Stimulated activated CD4-positive, alpha-beta T cell treated with anti-CD3 and anti-CD28 coated beads, Interleukin-4, amount 100 ng/mL, for 4 hours (primary cell): ENCODE results near the gene IQSEC3.

Experiments
- DNase-seq, 2 experiments: peaks; one replicate each; pipeline ENCODE4 v3.0.0-alpha.2; 2020

Gene IQSEC3

DNA sequence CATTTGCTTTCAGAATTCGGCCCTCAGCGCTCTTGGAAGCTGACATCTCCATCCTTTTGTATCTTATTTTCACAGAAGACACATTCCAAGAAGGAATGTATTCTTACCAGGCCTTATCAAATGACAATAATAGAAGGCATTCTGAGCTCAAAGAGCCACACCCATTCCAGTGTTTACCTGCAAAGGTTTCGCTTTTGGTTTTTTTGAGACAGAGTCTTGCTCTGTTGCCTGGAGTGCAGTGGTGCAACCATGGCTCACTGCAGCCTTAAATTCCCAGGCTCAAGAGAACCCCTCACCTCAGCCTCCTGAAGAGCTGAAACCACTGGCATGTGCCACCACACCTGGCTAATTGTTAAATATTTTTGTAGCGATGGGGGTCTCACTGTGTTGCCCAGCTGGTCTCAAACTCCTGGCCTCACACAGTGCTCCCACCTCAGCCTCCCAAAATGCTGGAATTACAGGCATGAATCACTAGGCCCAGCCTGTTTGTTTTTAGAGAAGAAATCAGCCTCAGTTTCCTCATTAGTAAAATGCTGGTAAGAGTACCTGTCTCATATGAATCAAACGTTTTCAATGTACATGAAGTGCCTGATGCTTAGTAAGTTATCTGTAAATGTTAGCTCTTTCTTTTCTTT is 78.2 kb downstream of the IQSEC3 start:
- no peak for DNase-seq

DNA sequence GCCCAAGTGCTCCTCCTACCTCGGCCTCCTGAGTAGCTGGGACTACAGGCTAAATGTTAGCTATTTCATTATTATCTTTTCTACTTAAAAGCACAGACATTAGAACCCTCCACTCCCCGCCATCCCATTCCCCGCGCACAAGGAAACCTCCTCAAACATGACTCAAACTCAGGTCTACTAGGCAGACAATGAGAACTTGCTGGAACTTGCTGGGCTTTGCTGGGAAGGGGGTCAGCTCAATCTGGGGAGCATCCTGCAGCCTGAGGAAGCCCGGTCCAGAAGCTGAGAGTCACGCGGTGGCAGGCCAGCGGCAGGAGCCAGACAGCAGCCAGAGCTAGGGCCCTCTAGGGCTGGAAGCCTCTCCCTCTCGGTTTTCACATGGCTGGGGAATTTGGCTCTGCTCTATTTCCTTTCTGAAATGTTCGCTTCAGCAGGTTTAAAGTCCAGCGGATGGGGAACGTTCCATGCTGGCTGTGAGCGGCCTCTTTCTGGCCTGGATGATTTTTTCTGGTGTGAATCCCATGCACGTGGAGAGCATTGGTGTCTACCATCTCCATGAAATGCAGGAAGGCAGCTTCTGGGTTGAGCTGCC is 78.9 kb downstream of the IQSEC3 start:
- DNase-seq: no peak

DNA sequence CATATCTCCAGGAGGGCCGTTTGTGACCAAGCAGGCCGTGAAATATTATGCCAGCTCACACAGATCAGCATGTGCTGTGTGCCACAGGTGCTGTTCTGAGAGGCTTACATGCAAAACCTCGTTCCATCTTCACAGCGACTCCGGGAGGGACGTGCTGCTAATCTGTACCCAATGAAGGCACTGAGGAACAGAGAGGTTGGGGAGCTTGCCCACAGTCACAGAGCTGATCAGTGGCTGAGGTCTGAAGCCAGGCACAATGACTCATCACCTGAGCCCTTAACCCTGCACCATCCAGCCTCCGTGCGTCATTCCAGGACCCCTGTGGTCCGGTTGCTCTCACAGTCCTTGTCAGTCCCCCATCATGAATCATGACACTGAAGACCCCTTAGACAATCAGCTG is 80.7 kb downstream of the IQSEC3 start:
- no peak for DNase-seq

GRCh38 chr12:148676-149416 is 82.3 kb downstream of the IQSEC3 start:
- no peak for DNase-seq

- no peak for DNase-seq
Observed at GRCh38 chr12:151579-151978, 85.0 kb downstream of the IQSEC3 start.

DNA sequence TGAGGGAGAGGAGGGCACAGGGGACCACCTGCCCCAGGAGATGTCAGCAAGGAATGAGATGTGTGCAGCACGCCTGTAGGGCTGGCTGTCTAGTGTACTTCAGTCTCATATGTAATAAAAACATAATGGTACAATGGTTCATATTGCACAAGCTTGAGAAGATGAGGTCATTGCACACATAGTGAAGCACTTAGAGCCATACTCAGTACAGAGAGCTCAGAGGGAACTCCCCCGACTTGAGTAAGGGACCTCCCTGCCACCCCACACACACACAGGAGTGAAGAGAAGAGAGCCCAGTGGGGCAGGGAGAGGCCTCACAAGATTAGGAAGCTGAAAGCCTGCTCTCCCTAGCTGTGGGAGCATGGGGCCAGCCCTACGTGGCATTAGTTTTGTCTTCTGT is 85.9 kb downstream of the IQSEC3 start:
- DNase-seq: no peak

DNA sequence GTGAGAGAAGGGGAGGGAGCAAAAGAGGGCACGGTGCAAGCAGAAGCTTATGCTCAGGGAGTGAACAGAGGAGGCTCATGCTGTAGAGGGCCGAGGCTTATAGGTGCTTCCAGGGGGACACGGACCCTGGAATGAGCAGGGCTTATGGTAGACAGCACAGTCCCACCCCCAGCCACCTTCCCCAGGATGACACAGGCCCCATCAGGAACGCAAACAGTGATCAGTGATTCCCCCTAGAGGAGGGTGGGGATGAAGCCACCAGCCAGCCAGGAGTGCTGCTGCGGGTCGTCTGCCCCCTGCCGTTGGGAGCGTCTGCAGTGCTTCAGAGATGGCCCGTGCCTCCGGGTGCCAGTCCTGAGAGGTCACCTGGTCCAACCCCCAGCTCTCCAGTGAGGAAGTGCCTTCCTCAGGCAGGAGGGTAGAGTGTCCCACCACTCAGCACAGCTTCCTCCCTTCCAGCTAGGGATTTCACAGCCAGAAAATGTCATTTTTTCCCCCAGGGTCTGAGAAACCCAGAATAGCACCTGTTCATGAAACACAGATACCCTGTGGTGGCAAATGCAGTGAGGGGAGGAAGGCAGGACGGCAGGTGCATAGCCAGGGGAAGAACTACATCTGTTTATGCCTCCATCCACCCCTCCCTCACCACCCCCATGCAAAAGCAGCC is 86.6 kb downstream of the IQSEC3 start:
- DNase-seq: peak; percentile 43 to 48

GRCh38 chr12:154058-154457 is 87.5 kb downstream of the IQSEC3 start:
- no peak for DNase-seq

DNA sequence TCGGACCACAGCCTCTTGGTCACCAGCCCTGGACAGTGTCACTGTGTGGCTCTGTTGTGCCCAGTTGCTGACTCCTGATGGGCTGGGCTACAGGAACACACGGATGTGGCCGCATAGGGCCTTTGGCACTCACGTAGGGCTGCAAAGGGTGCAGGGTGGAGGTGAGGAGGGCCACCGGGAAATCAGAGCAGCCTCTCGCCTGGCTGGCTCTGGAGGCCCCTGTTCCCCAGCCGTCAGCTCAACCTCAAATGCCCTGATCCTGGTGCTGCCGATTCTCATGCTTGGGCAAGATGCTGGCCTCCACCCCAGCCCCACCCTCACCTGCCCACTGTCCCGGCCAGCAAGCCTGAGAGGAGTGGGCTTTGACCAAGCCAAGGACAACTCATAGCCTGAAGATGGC is 88.4 kb downstream of the IQSEC3 start:
- no peak for DNase-seq

DNA sequence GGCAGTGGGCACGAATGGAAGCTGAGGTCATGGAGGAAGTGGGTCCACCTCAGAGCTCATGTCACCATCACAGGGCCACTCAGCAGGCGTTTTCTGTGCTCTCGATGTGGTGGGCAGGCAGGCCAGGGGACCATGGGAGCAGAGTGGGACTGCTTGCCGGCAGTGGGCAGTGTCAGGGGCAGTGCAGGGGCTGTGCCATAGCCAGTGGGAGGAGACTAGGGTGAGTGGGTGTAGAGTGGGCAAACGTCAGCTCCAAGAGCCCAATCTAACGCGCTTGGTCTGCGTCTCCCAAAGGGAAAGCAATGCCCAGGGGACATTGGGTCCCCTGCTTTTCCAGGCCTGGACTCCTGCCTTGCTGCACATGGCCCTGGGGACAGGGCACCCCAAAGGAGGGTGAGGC is 89.1 kb downstream of the IQSEC3 start:
- DNase-seq: no peak

DNA sequence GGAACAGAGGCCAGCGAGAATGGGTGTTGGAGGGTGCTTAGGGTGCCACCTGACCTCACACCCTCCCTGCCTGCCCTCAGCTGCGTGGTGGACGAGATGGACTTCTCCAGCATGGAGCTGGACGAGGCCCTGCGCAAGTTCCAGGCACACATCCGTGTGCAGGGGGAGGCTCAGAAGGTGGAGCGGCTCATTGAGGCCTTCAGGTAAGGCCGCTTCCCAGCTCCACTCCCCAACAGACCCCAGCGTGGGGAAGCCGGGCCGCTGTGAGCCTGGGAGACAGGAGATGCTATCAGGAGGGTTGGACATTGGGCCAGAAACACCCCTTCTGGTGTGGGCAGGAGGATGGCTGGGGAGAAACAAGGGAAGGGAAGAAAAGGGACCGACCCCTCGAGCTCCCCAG is 90.4 kb downstream of the IQSEC3 start:
- no peak for DNase-seq

DNA sequence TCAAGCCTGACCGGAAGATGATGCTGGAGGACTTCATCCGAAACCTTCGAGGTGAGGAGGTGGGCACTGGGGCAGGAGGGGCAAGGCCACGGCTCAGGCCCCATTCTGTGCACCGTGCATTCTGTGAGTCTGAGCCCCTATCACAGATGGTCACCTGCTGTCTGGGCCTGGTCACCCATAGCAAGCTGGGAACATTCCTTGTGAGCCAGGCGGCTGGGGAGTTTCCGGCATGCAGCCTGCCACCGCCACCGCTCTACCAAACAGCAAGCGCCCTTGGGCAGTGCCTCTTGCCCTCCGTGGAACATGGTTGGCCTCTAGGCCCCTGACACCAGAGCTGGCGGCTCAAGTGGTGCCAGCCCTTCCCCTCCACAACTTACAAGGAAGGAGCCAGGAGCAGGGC is 91.1 kb downstream of the IQSEC3 start:
- DNase-seq: no peak

- no peak for DNase-seq
Observed at GRCh38 chr12:159156-159782, 92.7 kb downstream of the IQSEC3 start.

DNA sequence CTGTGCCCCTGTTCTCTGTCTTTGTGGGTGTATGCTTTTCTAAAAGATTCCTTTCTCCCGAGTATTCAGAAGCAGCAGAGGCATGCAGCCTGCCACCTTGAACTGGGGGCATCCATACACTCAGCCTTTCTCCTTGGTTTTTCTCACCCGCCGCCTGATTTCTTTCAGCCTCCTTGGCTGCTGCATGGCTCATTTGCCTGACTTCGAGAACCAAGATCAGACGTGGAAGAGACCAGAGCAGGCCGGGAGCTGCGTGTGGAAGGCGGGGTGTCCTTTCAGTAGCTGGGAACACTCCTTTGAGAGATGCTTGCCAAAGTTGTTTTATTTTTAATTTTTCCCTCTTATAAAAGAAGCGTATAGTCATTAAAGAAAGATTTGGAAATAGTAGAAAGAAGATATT is 94.3 kb downstream of the IQSEC3 start:
- no peak for DNase-seq

GRCh38 chr12:161823-162222 is 95.3 kb downstream of the IQSEC3 start:
- no peak for DNase-seq

DNA sequence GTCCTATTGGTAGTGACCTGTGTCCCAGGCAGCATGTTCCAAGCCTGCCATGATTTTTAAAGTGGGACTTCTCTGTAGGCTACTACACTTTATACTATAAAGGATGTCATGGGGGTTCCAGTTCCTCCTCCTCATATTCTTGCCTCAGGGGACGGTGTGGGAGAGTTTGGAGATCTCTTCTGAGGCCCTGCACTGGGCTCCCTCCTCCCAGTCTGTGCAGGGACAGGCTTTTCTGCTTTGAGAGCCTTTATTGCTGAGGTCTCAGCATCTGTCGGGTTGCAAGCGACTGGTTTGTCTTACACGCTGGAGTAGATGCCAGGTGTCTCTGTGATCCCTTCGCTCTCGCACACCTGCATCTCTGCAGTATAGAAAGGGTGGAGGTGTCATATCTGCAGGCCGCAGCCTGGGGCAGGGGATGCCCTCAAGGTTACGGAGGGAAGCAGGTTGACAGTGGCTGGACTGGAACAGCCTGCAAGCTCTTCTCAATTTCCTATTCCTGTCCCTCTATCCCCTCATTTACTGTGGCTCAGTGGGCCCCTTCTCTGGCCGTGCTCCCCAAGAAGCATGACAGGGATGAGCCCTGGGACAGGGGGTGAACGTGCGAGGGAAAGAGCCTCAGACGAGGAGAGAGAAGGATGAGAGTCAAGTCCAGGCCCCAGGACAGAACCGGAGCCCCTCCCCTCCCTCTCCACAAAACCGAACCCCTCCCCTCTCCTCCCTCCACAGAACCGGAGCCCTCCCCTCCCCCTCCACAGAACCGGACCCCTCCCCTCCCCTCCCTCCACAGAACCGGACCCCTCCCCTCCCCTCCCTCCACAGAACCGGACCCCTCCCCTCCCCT is 96.1 kb downstream of the IQSEC3 start:
- DNase-seq: no peak

DNA sequence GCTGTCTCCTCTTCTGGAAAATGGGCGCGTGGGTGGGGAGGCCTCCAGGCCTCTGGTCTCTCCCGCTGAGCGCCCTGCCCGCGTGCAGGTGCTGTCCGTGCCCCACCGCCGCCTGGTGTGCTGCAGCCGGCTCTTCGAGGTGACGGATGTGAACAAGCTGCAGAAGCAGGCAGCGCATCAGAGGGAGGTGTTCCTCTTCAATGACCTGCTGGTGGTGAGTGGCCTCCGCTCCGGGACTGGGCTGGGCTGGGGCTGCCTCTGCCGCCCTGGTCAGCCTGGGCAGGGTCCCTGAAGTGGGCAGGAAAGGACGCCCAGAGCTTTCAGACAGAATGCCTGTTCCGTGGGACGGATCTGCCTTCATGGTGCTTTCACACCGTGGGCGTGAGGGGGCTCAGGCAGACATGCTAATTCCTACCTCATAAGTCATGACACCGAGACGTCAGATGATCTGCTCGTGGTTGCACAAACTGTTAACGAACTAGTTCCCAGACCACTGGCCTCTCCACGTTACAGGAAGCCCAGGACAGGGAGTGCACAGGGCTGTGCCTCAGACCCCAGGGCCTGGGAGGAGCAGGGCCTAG is 96.9 kb downstream of the IQSEC3 start:
- DNase-seq: no peak

- no peak for DNase-seq
Observed at GRCh38 chr12:164207-164606, 97.6 kb downstream of the IQSEC3 start.

GRCh38 chr12:165862-166368 is 99.3 kb downstream of the IQSEC3 start:
- DNase-seq: no peak

GRCh38 chr12:166425-167075 is 100.0 kb downstream of the IQSEC3 start:
- DNase-seq: no peak

GRCh38 chr12:167959-168600 is 101.5 kb downstream of the IQSEC3 start:
- DNase-seq: no peak
